ENCODE data around the gene SLC29A4. TPM values are rescaled to one million over a fixed set of nuclear protein-coding genes. Genes with fewer than 3 reads are reported as not detected.
"Not testable (repeated sequence)": the region's sequence is repeated elsewhere in the genome, so short reads cannot be mapped to it uniquely, and the experiment has no call there.

Gene SLC29A4
- total and polyA plus RNA-seq, 2 of the 4 experiments (the other 2 are of a cell fraction), result 2.3 to 7.6 TPM

GRCh38 chr7:5269992-5270657, 12.6 kb upstream of the SLC29A4 start:
- H3K27ac ChIP-seq (ENCODE audit: insufficient read depth, low read length); H3K9me1 ChIP-seq (ENCODE audit: insufficient read depth, low read length); intact Hi-C loops (cut with micrococcal nuclease); H2AK9ac ChIP-seq (replicated peaks; ENCODE audit: low read depth, low read length, poor library complexity); POLR2A ChIA-PET (ENCODE audit: unreplicated experiment); BruUV-seq (replicated peaks); H3K36me3 ChIP-seq (ENCODE audit: control insufficient read depth, insufficient read depth, low read length); H4K20me1 ChIP-seq (ENCODE audit: insufficient read depth, low read length); dilution Hi-C loops (cut with HindIII; ENCODE audit: low sequenced_read_pairs, unreplicated experiment); H3K4me2 ChIP-seq (ENCODE audit: low read depth, low read length); H3K56ac ChIP-seq (ENCODE audit: extremely low read depth, insufficient read depth, low read length); H2AFZ ChIP-seq (replicated peaks; ENCODE audit: low read length, poor library complexity); H2BK20ac ChIP-seq (ENCODE audit: low read depth, low read length); DNase-seq; H3K4me1 ChIP-seq (ENCODE audit: control insufficient read depth, insufficient read depth, low read length); H3K18ac ChIP-seq (ENCODE audit: low read depth, low read length); H3K23ac ChIP-seq (ENCODE audit: low read depth, low read length); H2BK120ac ChIP-seq (ENCODE audit: low read depth, low read length); H2BK5ac ChIP-seq (ENCODE audit: low read depth, low read length, poor library complexity, severe bottlenecking); H2AK5ac ChIP-seq (ENCODE audit: low read depth, low read length); H3K9me3 ChIP-seq (ENCODE audit: control insufficient read depth, insufficient read depth, low read length); in situ Hi-C loops (cut with MboI; ENCODE audit: low sequenced_read_pairs); H4K91ac ChIP-seq (ENCODE audit: insufficient read depth, low read depth, low read length); H3K79me1 ChIP-seq (ENCODE audit: low read depth in 1 of 2, low read length in 2 of 2); H3K4ac ChIP-seq (ENCODE audit: low read depth, low read length); H2BK15ac ChIP-seq (ENCODE audit: low read depth, low read length); CTCF ChIA-PET; H4K5ac ChIP-seq (ENCODE audit: low read depth, low read length); H3K14ac ChIP-seq (replicated peaks; ENCODE audit: low read depth, low read length); H3K4me3 ChIP-seq (ENCODE audit: insufficient read depth, low read depth, low read length); H4K8ac ChIP-seq (ENCODE audit: low read depth in 2 of 2, low read length in 2 of 2); H3K9ac ChIP-seq (ENCODE audit: low read depth, low read length): not testable (repeated sequence)
- ATAC-seq (ENCODE audit: low read depth), result peak; percentile 66
- WGBS, 2 experiments (ENCODE audit: extremely low coverage in 2 of 2, insufficient read length in 1 of 2), result 80% methylated on average over 1 of the region's 12 CpGs; no CpG with 5 or more reads in 1 of the 2 experiments
- peaks cover 18% of the 10 kb centered on the region for H3K27me3 ChIP-seq (ENCODE audit: control insufficient read depth, insufficient read depth, low read length)
